ENCODE results near the gene FAM89B. TPM values are rescaled to one million over a fixed set of nuclear protein-coding genes. Genes with fewer than 3 reads are reported as not detected.

The FAM89B gene
- total and polyA plus RNA-seq, 4 donors = 20.6 to 53.5 (median 44.4) TPM

DNA sequence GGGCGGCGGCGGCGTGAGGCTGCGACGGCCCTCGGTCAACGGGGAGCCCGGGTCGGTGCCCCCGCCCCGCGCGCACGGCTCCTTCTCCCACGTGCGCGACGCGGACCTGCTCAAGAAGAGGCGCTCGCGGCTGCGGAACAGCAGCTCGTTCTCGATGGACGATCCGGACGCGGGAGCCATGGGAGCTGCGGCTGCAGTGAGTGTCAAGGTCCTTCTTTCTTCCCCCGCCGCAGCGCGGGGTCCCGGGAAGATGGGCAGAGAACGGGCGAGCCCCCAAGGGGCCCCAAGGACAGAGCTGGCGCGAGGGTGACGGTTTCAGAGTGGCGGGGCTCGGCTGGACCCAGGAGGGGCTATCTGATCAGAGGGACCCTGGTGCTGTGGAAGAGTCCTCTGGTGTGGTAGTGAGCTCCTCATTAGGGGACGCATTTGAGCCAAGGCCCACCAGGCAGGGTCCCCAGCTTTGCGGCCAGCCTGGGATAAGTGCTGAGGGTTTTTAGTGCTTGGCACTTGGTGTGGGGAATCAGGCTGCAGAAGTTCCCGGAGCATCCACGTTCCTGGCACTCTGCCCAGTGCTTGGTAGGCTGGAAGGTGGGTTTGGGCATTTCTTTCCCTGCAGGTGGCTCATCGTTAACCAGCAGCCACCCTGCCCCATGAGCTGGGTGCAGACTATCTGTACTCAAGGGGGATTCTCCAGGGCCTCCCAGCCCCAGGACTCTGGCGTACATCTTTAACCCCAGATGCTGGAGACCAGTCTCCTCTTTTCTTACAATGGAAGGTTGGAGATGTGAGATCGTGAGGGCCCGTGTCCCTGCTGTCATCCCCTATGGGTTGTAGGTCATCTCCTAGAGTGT is 13.3 kb downstream of the FAM89B start:
- DNase-seq (no peak), ATAC-seq (ENCODE audit: insufficient read depth, low FRiP score) (no peak)
- H3K4me3 ChIP-seq = no peak overlapping the region
- no peak for TF ChIP-seq CTCF (IDR thresholded peaks at IDR 0.05; ENCODE audit: control extremely low read depth, extremely low read depth)
- no peaks in the 10 kb centered on the region for H3K9me3 ChIP-seq (ENCODE audit: control insufficient read depth in 4 of 4, insufficient read depth in 3 of 4, low read length in 3 of 4)
- peaks cover 0 to 15% (median 3%) of the 10 kb centered on the region in 3 donors for H3K27me3 ChIP-seq (ENCODE audit: control insufficient read depth in 3 of 3, insufficient read depth in 3 of 3, low read length in 2 of 3)
- peaks cover 0 to 46% (median 15%) of the 10 kb centered on the region in 4 donors for H3K36me3 ChIP-seq (ENCODE audit: control insufficient read depth in 4 of 4, insufficient read depth in 4 of 4, low read length in 4 of 4)
- 78 to 89% methylated on average over 50 to 51 of the region's 51 CpGs for WGBS, 2 donors
- H3K27ac ChIP-seq (ENCODE audit: low read depth in 1 of 2, low read length in 1 of 2) = no peak overlapping the region
- H3K9ac ChIP-seq (ENCODE audit: insufficient read depth in 1 of 2, low read length in 2 of 2) = no peak overlapping the region
- peaks cover 0 to 11% (median 0%) of the 10 kb centered on the region in 5 donors for H3K4me1 ChIP-seq (ENCODE audit: control insufficient read depth in 5 of 5, insufficient read depth in 5 of 5, low read length in 5 of 5)

DNA sequence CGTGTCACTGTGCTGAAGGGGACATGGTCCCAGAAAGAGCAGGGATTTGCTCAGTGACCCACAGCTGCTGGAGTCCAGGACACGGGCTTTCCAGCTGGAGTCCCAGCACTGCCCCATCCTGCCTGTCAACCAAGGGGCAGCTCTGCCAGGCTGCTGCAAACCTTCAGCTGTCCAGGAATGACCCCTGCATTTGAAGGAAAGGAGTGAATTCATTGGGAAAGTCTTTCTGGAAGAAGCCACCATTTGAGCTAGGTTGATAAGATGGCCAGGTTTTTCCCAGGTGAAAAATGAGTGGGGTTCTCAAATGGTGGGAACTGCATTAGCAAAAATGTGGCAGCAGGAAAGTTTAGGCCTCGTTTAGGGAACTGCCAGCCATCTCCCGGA is 13.9 kb downstream of the FAM89B start:
- Histone ChIP-seq H3K4me3 (no peak overlapping the region), H3K27ac (ENCODE audit: low read depth in 1 of 2, low read length in 1 of 2) (no peak overlapping the region), H3K9me3 (ENCODE audit: control insufficient read depth in 4 of 4, insufficient read depth in 3 of 4, low read length in 3 of 4) (no peaks in the 10 kb centered on the region), H3K4me1 (ENCODE audit: control insufficient read depth in 5 of 5, insufficient read depth in 5 of 5, low read length in 5 of 5) (peaks cover 0 to 11% (median 0%) of the 10 kb centered on the region in 5 donors), H3K36me3 (ENCODE audit: control insufficient read depth in 4 of 4, insufficient read depth in 4 of 4, low read length in 4 of 4) (peaks cover 0 to 44% (median 15%) of the 10 kb centered on the region in 4 donors), H3K27me3 (ENCODE audit: control insufficient read depth in 3 of 3, insufficient read depth in 3 of 3, low read length in 2 of 3) (peaks cover 0 to 15% (median 3%) of the 10 kb centered on the region in 3 donors), H3K9ac (ENCODE audit: insufficient read depth in 1 of 2, low read length in 2 of 2) (no peak overlapping the region)
- no peak for TF ChIP-seq CTCF (IDR thresholded peaks at IDR 0.05; ENCODE audit: control extremely low read depth, extremely low read depth)
- 81 to 87% methylated on average over 4 of the region's 4 CpGs for WGBS, 2 donors
- ATAC-seq (ENCODE audit: insufficient read depth, low FRiP score) (no peak), DNase-seq (no peak)

DNA sequence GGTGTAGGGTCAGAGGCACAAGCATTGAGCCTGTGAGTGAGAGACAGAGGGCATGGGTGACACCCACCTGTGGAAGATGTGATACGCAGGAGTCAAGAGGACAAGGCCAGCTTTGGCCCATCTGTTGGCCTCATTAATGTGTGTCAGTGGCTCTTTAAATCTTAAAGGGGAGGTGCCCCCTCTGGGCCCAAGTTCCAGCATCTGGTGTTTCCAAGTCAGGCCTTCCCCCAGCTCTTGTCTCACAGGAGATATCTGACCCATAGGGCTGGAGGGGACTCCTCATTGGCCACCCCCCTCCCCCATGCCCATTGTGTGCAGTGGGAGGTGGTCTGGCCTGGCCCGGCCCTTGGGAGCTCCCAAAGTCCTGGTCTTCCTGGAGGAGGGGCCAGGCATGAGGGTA is 14.3 kb downstream of the FAM89B start:
- H3K27ac ChIP-seq (ENCODE audit: low read depth in 1 of 2, low read length in 1 of 2) = peak overlapping the region in 1 of 2 donors; percentile 49

More for the DNA sequence above, 14.3 kb downstream of the FAM89B start:
- DNase-seq (no peak), ATAC-seq (ENCODE audit: insufficient read depth, low FRiP score) (no peak)
- WGBS, 2 donors = 79% methylated on average over 2 of the region's 2 CpGs
- Histone ChIP-seq H3K27me3 (ENCODE audit: control insufficient read depth in 3 of 3, insufficient read depth in 3 of 3, low read length in 2 of 3) (peaks cover 0 to 15% (median 3%) of the 10 kb centered on the region in 3 donors), H3K9ac (ENCODE audit: insufficient read depth in 1 of 2, low read length in 2 of 2) (no peak overlapping the region), H3K4me3 (no peak overlapping the region), H3K36me3 (ENCODE audit: control insufficient read depth in 4 of 4, insufficient read depth in 4 of 4, low read length in 4 of 4) (peaks cover 0 to 40% (median 13%) of the 10 kb centered on the region in 4 donors), H3K4me1 (ENCODE audit: control insufficient read depth in 5 of 5, insufficient read depth in 5 of 5, low read length in 5 of 5) (peaks cover 0 to 11% (median 0%) of the 10 kb centered on the region in 5 donors), H3K9me3 (ENCODE audit: control insufficient read depth in 4 of 4, insufficient read depth in 3 of 4, low read length in 3 of 4) (no peaks in the 10 kb centered on the region)
- TF ChIP-seq CTCF (IDR thresholded peaks at IDR 0.05; ENCODE audit: control extremely low read depth, extremely low read depth) = no peak

Data from lung (tissue), 12 donors.